ENCODE measurements around the gene ATF7IP. TPM values are rescaled to one million over a fixed set of nuclear protein-coding genes. Genes with fewer than 3 reads are reported as not detected.

The ATF7IP gene
- polyA plus RNA-seq, 1 experiment: 26.6 TPM

GRCh38 chr12:14481201-14481600, 115.7 kb downstream of the ATF7IP start:
- H3K27ac ChIP-seq (ENCODE audit: low read depth, low read length): no peak overlapping the region
- ChIA-PET POLR2A (no interaction called here), CTCF (no interaction called here)
- no peak overlapping the region for H3K4me3 ChIP-seq (ENCODE audit: low read depth, low read length)
- no peaks in the 10 kb centered on the region; the same call in 1 of the 2 replicates for H3K9me3 ChIP-seq (ENCODE audit: control insufficient read depth, insufficient read depth, low read length)
- DNase-seq (ENCODE audit: low read depth, low spot score): no peak
- TF ChIP-seq, protein P1, sequence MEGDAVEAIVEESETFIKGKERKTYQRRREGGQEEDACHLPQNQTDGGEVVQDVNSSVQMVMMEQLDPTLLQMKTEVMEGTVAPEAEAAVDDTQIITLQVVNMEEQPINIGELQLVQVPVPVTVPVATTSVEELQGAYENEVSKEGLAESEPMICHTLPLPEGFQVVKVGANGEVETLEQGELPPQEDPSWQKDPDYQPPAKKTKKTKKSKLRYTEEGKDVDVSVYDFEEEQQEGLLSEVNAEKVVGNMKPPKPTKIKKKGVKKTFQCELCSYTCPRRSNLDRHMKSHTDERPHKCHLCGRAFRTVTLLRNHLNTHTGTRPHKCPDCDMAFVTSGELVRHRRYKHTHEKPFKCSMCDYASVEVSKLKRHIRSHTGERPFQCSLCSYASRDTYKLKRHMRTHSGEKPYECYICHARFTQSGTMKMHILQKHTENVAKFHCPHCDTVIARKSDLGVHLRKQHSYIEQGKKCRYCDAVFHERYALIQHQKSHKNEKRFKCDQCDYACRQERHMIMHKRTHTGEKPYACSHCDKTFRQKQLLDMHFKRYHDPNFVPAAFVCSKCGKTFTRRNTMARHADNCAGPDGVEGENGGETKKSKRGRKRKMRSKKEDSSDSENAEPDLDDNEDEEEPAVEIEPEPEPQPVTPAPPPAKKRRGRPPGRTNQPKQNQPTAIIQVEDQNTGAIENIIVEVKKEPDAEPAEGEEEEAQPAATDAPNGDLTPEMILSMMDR (IDR thresholded peaks at IDR 0.05; ENCODE audit: low read depth, low read length): no peak
- no peaks in the 10 kb centered on the region for H3K27me3 ChIP-seq (ENCODE audit: control insufficient read depth, insufficient read depth, low read length)

DNA sequence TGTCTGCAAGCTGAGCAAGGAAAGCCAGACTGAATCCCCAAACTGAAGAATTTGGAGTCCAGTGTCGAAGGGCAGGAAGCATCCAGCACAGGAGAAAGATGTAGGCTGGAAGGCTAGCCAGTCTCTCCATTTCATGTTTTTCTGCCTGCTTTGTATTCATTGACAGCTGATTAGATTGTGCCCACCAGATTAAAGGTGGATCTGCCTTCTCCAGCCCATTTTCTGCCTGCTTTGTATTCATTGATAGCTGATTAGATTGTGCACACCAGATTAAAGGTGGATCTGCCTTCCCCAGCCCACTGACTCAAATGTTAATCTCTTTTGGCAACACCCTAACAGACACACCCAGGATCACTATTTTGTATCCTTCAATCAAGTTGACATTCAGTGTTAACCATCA, 116.9 kb downstream of the ATF7IP start:
- CTCF ChIA-PET: no interaction called here
- POLR2A ChIA-PET: no interaction called here
- H3K27ac ChIP-seq (ENCODE audit: low read depth, low read length): no peak overlapping the region

DNA sequence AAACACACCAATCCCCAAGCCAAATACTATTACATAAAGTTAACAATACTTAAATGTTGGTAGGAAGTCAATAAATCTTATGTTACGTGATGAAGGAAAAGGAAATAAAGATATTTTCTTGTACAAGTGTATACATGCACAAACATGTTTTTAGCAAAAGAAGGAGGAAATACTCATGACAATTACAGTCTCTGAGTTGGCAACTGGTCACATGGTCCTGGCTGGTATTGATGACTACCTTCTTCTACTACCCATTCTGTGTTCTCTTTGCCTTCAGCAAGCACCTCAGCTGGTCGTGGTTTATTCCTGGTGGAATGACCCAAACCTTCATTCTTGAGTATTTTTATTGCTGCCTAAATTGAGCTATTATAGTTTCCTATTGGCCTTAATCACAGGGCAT, 117.4 kb downstream of the ATF7IP start:
- no peak overlapping the region for H3K27ac ChIP-seq (ENCODE audit: low read depth, low read length)
- no peak overlapping the region for H3K4me3 ChIP-seq (ENCODE audit: low read depth, low read length)
- H3K9me3 ChIP-seq (ENCODE audit: control insufficient read depth, insufficient read depth, low read length): no peaks in the 10 kb centered on the region
- CTCF ChIA-PET: no interaction called here
- no peak for DNase-seq (ENCODE audit: low read depth, low spot score)
- H3K27me3 ChIP-seq (ENCODE audit: control insufficient read depth, insufficient read depth, low read length): no peaks in the 10 kb centered on the region
- TF ChIP-seq, protein P1 (IDR thresholded peaks at IDR 0.05; ENCODE audit: low read depth, low read length): no peak
- POLR2A ChIA-PET: no interaction called here

More for the DNA sequence above, 116.9 kb downstream of the ATF7IP start:
- Histone ChIP-seq H3K27me3 (ENCODE audit: control insufficient read depth, insufficient read depth, low read length) (no peaks in the 10 kb centered on the region), H3K9me3 (ENCODE audit: control insufficient read depth, insufficient read depth, low read length) (no peaks in the 10 kb centered on the region), H3K4me3 (ENCODE audit: low read depth, low read length) (no peak overlapping the region)
- TF ChIP-seq, protein P1 (IDR thresholded peaks at IDR 0.05; ENCODE audit: low read depth, low read length): no peak
- no peak for DNase-seq (ENCODE audit: low read depth, low spot score)

DNA sequence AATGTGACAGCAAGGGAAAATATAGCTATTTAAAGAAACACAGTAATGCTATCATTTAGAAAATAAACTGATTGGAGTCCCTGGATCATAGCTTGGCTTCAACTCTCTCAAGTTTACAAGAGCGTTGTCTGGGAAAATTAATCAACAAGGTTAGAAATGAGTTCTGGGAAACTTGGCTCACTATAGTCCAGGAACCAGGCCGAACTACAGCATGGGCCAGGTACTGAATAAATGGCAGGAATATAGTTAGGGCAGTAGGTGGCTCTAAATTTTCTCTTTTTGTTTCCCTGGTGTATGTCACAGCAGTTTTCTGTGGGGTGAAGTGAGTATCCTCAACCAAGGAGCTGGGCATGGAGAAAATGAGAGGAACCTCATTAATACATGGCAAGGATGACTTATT, 129.8 kb downstream of the ATF7IP start:
- POLR2A ChIA-PET: no interaction called here
- CTCF ChIA-PET: interaction anchor here (0.6 to 2.2 kb wide), 2 partner anchors 237 to 257 kb away, joined by 3 to 10 read pairs; no protein-coding TSS in a partner anchor
- Histone ChIP-seq H3K27ac (ENCODE audit: low read depth, low read length) (no peak overlapping the region), H3K9me3 (ENCODE audit: control insufficient read depth, insufficient read depth, low read length) (no peaks in the 10 kb centered on the region), H3K4me3 (ENCODE audit: low read depth, low read length) (no peak overlapping the region), H3K27me3 (ENCODE audit: control insufficient read depth, insufficient read depth, low read length) (no peaks in the 10 kb centered on the region)
- TF ChIP-seq, protein P1 (IDR thresholded peaks at IDR 0.05; ENCODE audit: low read depth, low read length): no peak
- no peak for DNase-seq (ENCODE audit: low read depth, low spot score)

- H3K27ac ChIP-seq (ENCODE audit: low read depth, low read length): no peak overlapping the region
- H3K4me3 ChIP-seq (ENCODE audit: low read depth, low read length): no peak overlapping the region
- no peak for DNase-seq (ENCODE audit: low read depth, low spot score)
- POLR2A ChIA-PET: interaction anchor here (0.6 kb wide), 2 partner anchors 26 to 1279 kb away, joined by 3 read pairs; no protein-coding TSS in a partner anchor
- no peaks in the 10 kb centered on the region for H3K9me3 ChIP-seq (ENCODE audit: control insufficient read depth, insufficient read depth, low read length)
- H3K27me3 ChIP-seq (ENCODE audit: control insufficient read depth, insufficient read depth, low read length): no peaks in the 10 kb centered on the region
- CTCF ChIA-PET: interaction anchor here (0.5 to 1.4 kb wide), 3 partner anchors 124 to 306 kb away, joined by 3 to 5 read pairs (median 5); no protein-coding TSS in a partner anchor
- TF ChIP-seq, protein P1 (IDR thresholded peaks at IDR 0.05; ENCODE audit: low read depth, low read length): no peak
Measured at GRCh38 chr12:14505626-14506596, 140.4 kb downstream of the ATF7IP start.

Data from AG04450 (cell line).